NCI-H345 treated with DMSO at 0.1 percent for 48 hours (cell line): ENCODE data around the gene PTPRE.

Source experiments
- DNase-seq: peaks from one replicate; lab custom pipeline; 2025; ENCODE audit not compliant: unreplicated experiment; lab: John Stamatoyannopoulos, UW

PTPRE gene

GRCh38 chr10:128056303-128057050 lies 149.6 kb downstream of the PTPRE start:
- DNase-seq = no peak

GRCh38 chr10:128058106-128058749 lies 151.3 kb downstream of the PTPRE start:
- DNase-seq = no peak

DNA sequence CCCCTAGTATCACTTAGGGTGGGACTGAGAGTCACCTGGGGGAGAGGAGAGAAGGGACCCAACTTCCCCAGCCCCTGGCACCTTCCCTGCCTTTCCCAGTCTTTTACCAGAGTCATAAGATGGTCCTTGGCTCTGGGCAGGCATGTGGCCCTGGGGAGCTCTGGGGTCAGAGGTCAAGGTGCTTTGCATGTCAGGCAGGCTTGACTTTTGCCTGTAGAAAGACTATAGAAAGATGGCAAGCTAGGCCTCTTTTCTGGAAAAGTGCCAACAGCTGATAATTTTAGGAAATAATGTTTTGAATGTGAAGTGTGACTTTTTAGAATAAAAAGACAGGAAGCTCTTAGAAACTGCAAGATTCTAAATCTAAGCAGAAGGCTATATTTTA lies 151.8 kb downstream of the PTPRE start:
- no peak for DNase-seq

GRCh38 chr10:128059266-128059981 lies 152.5 kb downstream of the PTPRE start:
- DNase-seq = no peak

GRCh38 chr10:128059982-128060293 lies 153.0 kb downstream of the PTPRE start:
- DNase-seq = no peak

GRCh38 chr10:128060341-128061250 lies 153.7 kb downstream of the PTPRE start:
- no peak for DNase-seq

DNA sequence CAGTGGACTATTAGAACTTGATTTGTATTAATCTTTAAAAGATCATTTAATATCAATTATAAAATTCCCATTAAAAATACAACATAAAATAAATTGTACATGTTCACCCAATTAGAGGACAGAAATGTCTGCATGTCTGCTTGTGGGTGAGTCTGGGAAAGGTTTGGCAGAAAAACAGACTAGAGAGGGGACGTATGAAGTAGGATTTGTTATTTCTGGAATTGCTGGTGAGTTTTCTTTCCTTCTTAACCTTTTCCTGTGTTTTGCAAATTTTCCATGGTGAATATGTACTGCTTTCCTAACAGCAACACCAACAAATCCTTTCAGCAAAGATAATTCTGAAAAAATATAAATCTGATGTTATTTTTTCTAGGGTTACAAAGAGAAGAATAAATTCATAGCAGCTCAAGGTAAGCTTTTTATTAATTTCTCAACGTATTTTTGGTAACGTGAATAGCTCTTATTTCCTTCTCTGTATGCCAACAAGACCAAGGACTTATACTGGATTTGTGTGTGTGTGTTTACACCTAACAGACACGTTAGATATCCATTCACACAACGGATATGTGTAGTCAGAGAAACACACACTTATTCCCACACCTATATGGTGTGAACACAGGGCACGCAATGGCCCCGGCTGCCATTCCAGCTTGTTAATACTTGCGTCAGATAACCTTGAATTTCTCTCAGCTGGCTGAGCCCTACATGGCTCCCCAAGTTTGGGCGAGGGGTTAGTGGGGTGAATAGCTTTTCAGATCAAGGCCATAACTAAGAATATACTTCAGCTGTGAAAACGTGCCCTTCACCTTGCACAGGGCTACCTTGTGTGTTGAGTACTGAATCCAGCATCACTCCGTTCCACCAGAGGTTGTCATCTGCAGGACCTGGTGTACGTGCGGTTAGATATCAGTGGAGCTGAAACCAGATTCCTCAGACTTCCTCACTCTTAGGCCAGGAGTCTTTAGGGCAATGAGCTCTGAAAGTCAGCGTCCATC lies 154.7 kb downstream of the PTPRE start:
- DNase-seq = no peak

DNA sequence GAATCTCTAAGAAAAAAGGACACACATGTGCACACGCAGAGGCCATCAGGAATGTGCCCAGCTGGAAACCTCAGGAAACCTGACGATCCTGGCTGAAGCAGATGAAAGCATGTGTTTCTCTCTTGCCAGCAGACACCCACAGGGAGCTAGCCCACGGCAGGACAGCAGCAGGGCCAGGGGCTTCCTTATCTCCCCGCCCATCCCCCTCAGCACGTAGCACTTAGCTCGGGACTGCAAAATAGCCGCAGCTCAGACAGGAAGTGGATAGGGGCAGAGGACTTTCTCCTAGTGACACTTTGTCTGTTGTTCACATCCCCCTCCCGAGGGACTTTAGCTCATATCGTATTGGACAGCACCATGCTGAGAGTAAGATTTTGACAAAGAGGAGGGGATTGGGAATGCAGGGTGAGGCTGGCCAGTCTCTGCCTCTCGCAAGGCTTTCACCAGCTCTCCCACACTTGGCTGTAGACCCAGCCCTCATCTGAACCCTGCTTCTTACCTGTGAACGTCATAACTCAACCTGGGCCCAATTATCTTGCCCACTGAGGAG lies 155.5 kb downstream of the PTPRE start:
- no peak for DNase-seq

- no peak for DNase-seq
These were observed 156.1 kb downstream of the PTPRE start for GRCh38 chr10:128062881-128063563.

GRCh38 chr10:128063736-128064107 lies 156.8 kb downstream of the PTPRE start:
- no peak for DNase-seq

- no peak for DNase-seq
These were observed 157.4 kb downstream of the PTPRE start for GRCh38 chr10:128064108-128064969.

GRCh38 chr10:128064970-128065580 lies 158.2 kb downstream of the PTPRE start:
- no peak for DNase-seq

DNA sequence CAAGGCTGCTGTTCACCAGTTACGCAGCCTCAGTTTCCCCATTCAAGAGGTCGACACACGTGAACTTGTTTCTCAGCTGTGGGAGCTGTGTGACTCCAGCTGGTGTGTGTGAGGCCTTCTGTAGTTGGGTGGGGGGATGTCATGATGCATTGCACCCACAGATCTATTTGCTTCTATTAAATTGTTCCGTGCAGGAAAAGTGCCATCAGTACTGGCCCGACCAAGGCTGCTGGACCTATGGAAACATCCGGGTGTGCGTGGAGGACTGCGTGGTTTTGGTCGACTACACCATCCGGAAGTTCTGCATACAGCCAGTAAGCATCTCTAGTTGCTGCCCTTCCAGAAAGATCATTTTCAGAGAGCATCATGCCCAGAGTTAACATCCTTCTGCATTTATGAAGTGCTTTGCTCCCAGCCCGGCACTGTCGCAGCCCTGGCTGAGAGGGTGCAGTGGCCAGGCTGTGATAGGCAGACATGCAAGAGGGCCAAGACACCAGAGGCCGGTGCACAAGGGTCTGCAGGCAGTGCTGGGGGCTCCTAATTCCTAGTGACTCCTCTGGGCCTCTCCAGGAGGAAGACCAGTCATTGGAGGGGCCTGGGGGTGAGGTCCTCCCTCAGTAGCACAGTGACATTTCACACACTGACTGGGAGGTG lies 159.1 kb downstream of the PTPRE start:
- DNase-seq = no peak

DNA sequence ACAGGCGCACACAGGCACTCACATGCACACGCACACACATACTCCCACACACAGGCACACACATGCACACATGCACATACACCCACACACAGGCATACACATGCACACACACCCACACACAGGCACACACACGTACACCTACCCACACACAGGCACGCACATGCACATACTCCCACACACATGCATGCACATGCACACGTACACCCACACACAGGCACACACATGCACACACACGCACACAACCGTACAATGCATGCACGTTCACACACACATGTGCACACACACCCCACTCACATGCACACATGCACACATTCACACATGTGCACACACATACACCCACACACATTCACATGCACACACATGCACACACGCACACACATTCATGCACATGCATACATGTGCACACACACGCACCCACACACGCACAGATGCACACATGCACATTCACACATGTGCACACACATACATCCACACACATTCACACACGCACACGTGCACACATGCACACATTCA lies 160.0 kb downstream of the PTPRE start:
- no peak for DNase-seq

DNA sequence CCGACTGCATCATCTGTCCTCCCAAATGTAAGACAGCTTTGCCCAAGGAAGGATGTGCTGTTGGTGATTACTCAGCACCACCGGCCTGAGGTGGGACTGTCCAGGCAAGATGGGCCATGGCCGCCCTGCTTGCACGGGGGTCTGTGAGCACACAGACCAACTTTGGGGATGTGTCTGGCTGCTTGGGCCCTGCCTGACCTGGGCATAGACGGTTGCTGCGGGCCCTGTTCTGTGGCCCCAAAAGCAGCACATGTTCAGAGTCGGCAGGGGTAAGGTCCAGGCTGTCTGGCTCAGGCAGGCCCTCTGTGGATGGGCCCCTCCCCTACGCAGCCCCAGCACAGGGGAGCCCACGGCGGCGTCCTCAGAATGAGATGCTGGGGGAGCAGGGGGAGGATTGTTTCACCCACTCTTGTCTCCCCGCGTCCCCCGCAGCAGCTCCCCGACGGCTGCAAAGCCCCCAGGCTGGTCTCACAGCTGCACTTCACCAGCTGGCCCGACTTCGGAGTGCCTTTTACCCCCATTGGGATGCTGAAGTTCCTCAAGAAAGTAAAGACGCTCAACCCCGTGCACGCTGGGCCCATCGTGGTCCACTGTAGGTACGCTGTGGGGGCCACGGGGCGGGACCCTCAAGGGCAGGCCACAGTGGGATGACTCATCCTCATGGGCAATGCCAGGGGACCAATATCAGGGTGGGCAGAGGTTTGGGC lies 160.9 kb downstream of the PTPRE start:
- DNase-seq = no peak
